HEK293 (cell line): Measurements from ENCODE around the gene N4BP2L1.

Experiments used
- ZNF24 ChIP-seq: fragments of 450-650 bp; formaldehyde crosslinking; IDR thresholded peaks from 2 replicates; pipeline ENCODE4 v1.5.1; 2016; ENCODE audit warnings: missing biosample characterization, missing genetic modification characterization
- ZNF394 ChIP-seq: fragments of 450-650 bp; formaldehyde crosslinking; IDR thresholded peaks from 2 replicates; pipeline ENCODE4 v1.5.1; 2016; ENCODE audit warnings: missing biosample characterization, missing genetic modification characterization, mild to moderate bottlenecking, moderate library complexity, borderline replicate concordance
- TF ChIP-seq, protein P1 (sequence below): fragments of 450-650 bp; formaldehyde crosslinking; IDR thresholded peaks from 2 replicates; pipeline ENCODE4 v1.5.1; 2016; ENCODE audit warnings: missing biosample characterization, missing genetic modification characterization
- TF ChIP-seq, protein P2 (sequence below): fragments of 450-650 bp; formaldehyde crosslinking; IDR thresholded peaks from 2 replicates; pipeline ENCODE4 v1.5.1; 2016; ENCODE audit warnings: missing biosample characterization, missing genetic modification characterization
- TF ChIP-seq, protein P3 (sequence below): fragments of 450-650 bp; formaldehyde crosslinking; IDR thresholded peaks from 2 replicates; pipeline ENCODE4 v1.5.1; 2017; ENCODE audit warnings: missing biosample characterization, missing genetic modification characterization

DNA sequence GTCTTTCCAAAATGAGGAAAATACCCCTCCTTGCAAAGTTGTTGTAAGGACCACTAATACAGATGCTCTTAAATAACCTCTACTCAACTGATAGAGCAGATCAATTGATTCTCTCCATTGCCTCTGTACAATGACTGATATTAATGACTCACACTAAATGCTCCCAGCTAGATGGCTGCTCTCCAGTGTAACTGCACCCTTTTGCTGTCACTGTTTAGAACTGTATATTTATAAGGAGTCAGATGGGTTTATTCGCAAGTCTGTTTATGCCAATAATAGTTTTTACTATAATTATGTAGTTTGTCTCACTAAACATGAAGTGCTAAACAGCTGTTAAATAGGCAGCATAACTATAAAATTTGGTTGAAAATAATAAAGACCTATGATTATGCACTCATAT, 21.0 kb upstream of the N4BP2L1 start:
- TF ChIP-seq, protein P1, sequence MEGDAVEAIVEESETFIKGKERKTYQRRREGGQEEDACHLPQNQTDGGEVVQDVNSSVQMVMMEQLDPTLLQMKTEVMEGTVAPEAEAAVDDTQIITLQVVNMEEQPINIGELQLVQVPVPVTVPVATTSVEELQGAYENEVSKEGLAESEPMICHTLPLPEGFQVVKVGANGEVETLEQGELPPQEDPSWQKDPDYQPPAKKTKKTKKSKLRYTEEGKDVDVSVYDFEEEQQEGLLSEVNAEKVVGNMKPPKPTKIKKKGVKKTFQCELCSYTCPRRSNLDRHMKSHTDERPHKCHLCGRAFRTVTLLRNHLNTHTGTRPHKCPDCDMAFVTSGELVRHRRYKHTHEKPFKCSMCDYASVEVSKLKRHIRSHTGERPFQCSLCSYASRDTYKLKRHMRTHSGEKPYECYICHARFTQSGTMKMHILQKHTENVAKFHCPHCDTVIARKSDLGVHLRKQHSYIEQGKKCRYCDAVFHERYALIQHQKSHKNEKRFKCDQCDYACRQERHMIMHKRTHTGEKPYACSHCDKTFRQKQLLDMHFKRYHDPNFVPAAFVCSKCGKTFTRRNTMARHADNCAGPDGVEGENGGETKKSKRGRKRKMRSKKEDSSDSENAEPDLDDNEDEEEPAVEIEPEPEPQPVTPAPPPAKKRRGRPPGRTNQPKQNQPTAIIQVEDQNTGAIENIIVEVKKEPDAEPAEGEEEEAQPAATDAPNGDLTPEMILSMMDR (tag by site-specific recombination): no peak
- TF ChIP-seq ZNF24 (tag by site-specific recombination) (no peak), ZNF394 (no peak)
- TF ChIP-seq, protein P2, sequence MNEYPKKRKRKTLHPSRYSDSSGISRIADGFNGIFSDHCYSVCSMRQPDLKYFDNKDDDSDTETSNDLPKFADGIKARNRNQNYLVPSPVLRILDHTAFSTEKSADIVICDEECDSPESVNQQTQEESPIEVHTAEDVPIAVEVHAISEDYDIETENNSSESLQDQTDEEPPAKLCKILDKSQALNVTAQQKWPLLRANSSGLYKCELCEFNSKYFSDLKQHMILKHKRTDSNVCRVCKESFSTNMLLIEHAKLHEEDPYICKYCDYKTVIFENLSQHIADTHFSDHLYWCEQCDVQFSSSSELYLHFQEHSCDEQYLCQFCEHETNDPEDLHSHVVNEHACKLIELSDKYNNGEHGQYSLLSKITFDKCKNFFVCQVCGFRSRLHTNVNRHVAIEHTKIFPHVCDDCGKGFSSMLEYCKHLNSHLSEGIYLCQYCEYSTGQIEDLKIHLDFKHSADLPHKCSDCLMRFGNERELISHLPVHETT (tag by site-specific recombination): no peak
- TF ChIP-seq, protein P3, sequence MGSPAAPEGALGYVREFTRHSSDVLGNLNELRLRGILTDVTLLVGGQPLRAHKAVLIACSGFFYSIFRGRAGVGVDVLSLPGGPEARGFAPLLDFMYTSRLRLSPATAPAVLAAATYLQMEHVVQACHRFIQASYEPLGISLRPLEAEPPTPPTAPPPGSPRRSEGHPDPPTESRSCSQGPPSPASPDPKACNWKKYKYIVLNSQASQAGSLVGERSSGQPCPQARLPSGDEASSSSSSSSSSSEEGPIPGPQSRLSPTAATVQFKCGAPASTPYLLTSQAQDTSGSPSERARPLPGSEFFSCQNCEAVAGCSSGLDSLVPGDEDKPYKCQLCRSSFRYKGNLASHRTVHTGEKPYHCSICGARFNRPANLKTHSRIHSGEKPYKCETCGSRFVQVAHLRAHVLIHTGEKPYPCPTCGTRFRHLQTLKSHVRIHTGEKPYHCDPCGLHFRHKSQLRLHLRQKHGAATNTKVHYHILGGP: no peak
